Esophagus squamous epithelium (tissue), 5 donors: ENCODE measurements around the gene SYNM. TPM values are rescaled to one million over a fixed set of nuclear protein-coding genes. Genes with fewer than 3 reads are reported as not detected.
A peak's percentile ranks its signal among the peaks of the same experiment; 100 is the strongest.

Source experiments
- DNase-seq: peaks from one replicate; lab custom pipeline; 2025; lab: John Stamatoyannopoulos, UW
- H3K27ac ChIP-seq, 4 donors: fragments of 200-600 bp; sonication (generic); one replicate each; pipeline ENCODE4 v1.5.1; 2016 to 2019; ENCODE audit warnings: mild to moderate bottlenecking in 1 of 4
- H3K27me3 ChIP-seq, 4 donors: fragments of 200-600 bp; sonication (generic); 1 replicate in 3 of 4; 2 replicates in 1 of 4; pipeline versions ENCODE4 v1.5.1 to v1.6.0; 2017 to 2021; ENCODE audit warnings: antibody characterized with exemption in 1 of 4
- H3K36me3 ChIP-seq, 3 donors: fragments of 200-600 bp; sonication (generic); one replicate each; pipeline ENCODE4 v1.5.1; 2016 to 2019
- H3K4me1 ChIP-seq, 3 donors: fragments of 200-600 bp; sonication (generic); one replicate each; pipeline ENCODE4 v1.5.1; 2017 to 2019
- H3K4me3 ChIP-seq, 4 donors: fragments of 200-600 bp; sonication (generic); 1 replicate in 3 of 4; 2 replicates in 1 of 4; pipeline ENCODE4 v1.5.1; 2016 to 2019; ENCODE audit warnings: mild to moderate bottlenecking in 2 of 4, moderate library complexity in 1 of 4
- H3K9me3 ChIP-seq, 3 donors: fragments of 200-600 bp; sonication (generic); one replicate each; pipeline ENCODE4 v1.5.1; 2016 to 2019
- POLR2A ChIP-seq, 4 donors: fragments of 450-650 bp; IDR thresholded peaks; one replicate each; pipeline ENCODE4 v1.6.1; 2017; ENCODE audit warnings: antibody characterized with exemption in 4 of 4, mild to moderate bottlenecking in 4 of 4, moderate library complexity in 3 of 4
- WGBS, 2 donors: methylation state at CpG; one replicate each; pipeline ENCODE4 v1.1.5; 2018; 5-methylcytosine and 5-hydroxymethylcytosine counted together
- intact Hi-C: fragments of 100-400 bp; cut with DNase I; formaldehyde crosslinking; loops from one replicate; pipeline ENCODE4 v1.15.0; 2022
- total RNA-seq, 4 donors: library from RNA; depleted of rRNA; stranded (reverse); fragments of >200 nt; gene quantifications; one replicate each; pipeline ENCODE4 v1.1.0, GENCODE V29; 2016
- TF ChIP-seq, protein P1 (sequence below), 6 experiments: fragments of 450-650 bp in 4 of 6; fragments of 200-600 bp in 2 of 6; sonication (generic) in 2 of 6; IDR thresholded peaks; one replicate each; pipeline ENCODE4 v1.5.1; 2016 to 2019; ENCODE audit warnings: antibody characterized with exemption in 6 of 6, mild to moderate bottlenecking in 4 of 6, moderate library complexity in 4 of 6
- donor health status: DM: yes; HTN: yes; CAD: no.

Gene SYNM
- total RNA-seq, 4 donors from 2014 or later, result 18.1 to 262 (median 42.0) TPM

DNA sequence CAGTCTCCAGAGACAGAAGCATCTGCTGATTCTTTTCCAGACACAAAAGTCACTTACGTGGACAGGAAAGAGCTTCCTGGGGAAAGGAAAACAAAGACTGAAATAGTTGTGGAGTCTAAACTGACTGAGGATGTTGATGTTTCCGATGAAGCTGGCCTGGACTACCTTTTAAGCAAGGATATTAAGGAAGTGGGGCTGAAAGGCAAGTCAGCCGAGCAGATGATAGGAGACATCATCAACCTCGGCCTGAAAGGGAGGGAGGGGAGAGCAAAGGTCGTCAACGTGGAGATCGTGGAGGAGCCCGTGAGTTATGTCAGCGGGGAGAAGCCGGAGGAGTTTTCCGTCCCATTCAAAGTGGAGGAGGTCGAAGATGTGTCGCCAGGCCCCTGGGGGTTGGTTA, 25.4 kb downstream of the SYNM start:
- TF ChIP-seq, protein P1, sequence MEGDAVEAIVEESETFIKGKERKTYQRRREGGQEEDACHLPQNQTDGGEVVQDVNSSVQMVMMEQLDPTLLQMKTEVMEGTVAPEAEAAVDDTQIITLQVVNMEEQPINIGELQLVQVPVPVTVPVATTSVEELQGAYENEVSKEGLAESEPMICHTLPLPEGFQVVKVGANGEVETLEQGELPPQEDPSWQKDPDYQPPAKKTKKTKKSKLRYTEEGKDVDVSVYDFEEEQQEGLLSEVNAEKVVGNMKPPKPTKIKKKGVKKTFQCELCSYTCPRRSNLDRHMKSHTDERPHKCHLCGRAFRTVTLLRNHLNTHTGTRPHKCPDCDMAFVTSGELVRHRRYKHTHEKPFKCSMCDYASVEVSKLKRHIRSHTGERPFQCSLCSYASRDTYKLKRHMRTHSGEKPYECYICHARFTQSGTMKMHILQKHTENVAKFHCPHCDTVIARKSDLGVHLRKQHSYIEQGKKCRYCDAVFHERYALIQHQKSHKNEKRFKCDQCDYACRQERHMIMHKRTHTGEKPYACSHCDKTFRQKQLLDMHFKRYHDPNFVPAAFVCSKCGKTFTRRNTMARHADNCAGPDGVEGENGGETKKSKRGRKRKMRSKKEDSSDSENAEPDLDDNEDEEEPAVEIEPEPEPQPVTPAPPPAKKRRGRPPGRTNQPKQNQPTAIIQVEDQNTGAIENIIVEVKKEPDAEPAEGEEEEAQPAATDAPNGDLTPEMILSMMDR (IDR thresholded peaks at IDR 0.05), result no peak
- no peak for TF ChIP-seq POLR2A (IDR thresholded peaks at IDR 0.05)
- H3K36me3 ChIP-seq, result peaks cover 0 to 26% (median 4%) of the 10 kb centered on the region in 3 donors
- H3K4me3 ChIP-seq, result no peak overlapping the region
- H3K27ac ChIP-seq, result peak overlapping the region in 3 of 4 donors; percentile 30 to 52 (median 50)
- intact Hi-C loops, result no loop called here
- H3K27me3 ChIP-seq, result no peaks in the 10 kb centered on the region
- 67 to 80% methylated on average over 13 of the region's 13 CpGs for WGBS, 2 donors
- no peak for DNase-seq
- H3K9me3 ChIP-seq, result no peaks in the 10 kb centered on the region
- H3K4me1 ChIP-seq, result peaks cover 0 to 27% (median 0%) of the 10 kb centered on the region in 3 donors

DNA sequence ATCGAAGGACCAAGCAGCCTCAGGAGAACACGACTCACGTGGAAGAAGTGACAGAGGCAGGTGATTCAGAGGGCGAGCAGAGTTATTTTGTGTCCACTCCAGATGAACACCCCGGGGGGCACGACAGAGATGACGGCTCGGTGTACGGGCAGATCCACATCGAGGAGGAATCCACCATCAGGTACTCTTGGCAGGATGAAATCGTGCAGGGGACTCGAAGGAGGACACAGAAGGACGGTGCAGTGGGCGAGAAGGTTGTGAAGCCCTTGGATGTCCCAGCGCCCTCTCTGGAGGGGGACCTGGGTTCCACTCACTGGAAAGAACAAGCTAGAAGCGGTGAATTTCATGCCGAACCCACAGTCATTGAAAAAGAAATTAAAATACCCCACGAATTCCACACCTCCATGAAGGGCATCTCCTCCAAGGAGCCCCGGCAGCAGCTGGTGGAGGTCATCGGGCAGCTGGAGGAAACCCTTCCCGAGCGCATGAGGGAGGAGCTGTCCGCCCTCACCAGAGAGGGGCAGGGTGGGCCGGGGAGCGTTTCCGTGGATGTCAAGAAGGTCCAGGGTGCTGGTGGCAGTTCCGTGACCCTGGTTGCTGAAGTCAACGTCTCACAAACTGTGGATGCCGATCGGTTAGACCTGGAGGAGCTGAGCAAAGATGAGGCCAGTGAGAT, 26.0 kb downstream of the SYNM start:
- H3K4me1 ChIP-seq, result peaks cover 0 to 22% (median 0%) of the 10 kb centered on the region in 3 donors
- H3K9me3 ChIP-seq, result no peaks in the 10 kb centered on the region
- peaks cover 0 to 26% (median 4%) of the 10 kb centered on the region in 3 donors for H3K36me3 ChIP-seq
- no peak for DNase-seq
- H3K4me3 ChIP-seq, result no peak overlapping the region
- WGBS, 2 donors, result 87 to 90% methylated on average over 24 to 25 of the region's 30 CpGs
- intact Hi-C loops, result no loop called here
- TF ChIP-seq, protein P1 (IDR thresholded peaks at IDR 0.05), result no peak
- no peaks in the 10 kb centered on the region for H3K27me3 ChIP-seq
- peak overlapping the region in 3 of 4 donors; percentile 30 to 52 (median 50) for H3K27ac ChIP-seq

DNA sequence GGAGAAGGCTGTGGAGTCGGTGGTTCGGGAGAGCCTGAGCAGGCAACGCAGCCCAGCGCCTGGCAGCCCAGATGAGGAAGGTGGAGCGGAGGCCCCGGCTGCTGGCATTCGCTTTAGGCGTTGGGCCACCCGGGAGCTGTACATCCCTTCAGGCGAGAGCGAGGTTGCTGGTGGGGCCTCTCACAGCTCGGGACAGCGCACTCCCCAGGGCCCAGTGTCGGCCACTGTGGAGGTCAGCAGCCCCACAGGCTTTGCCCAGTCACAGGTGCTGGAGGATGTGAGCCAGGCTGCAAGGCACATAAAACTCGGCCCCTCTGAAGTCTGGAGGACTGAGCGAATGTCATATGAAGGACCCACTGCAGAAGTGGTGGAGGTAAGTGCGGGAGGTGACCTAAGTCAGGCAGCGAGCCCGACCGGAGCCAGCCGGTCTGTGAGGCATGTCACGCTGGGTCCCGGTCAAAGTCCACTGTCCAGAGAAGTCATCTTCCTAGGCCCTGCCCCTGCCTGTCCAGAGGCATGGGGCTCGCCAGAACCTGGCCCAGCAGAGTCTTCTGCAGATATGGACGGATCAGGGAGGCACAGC, 26.7 kb downstream of the SYNM start:
- no peaks in the 10 kb centered on the region for H3K9me3 ChIP-seq
- peak overlapping the region in 3 of 4 donors; percentile 30 to 52 (median 50) for H3K27ac ChIP-seq
- no peak for DNase-seq
- H3K36me3 ChIP-seq, result peaks cover 0 to 30% (median 4%) of the 10 kb centered on the region in 3 donors
- peaks cover 0 to 17% (median 0%) of the 10 kb centered on the region in 3 donors for H3K4me1 ChIP-seq
- H3K27me3 ChIP-seq, result no peaks in the 10 kb centered on the region
- WGBS, 2 donors, result 86 to 96% methylated on average over 7 to 16 of the region's 25 CpGs
- H3K4me3 ChIP-seq, result no peak overlapping the region
- intact Hi-C loops, result no loop called here
- TF ChIP-seq, protein P1 (IDR thresholded peaks at IDR 0.05), result no peak
- no peak for TF ChIP-seq POLR2A (IDR thresholded peaks at IDR 0.05)

DNA sequence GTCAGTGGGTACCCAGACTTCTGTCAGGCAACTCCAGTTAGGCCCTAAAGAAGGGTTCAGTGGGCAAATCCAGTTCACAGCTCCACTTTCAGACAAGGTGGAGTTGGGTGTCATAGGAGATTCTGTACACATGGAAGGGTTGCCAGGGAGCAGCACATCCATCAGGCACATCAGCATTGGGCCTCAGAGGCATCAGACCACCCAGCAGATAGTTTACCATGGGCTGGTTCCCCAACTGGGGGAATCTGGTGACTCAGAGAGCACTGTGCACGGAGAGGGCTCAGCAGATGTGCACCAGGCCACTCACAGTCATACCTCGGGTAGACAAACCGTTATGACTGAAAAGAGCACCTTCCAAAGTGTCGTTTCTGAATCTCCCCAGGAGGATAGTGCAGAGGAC, 27.2 kb downstream of the SYNM start:
- Histone ChIP-seq H3K4me3 (no peak overlapping the region), H3K27me3 (no peaks in the 10 kb centered on the region), H3K36me3 (peaks cover 0 to 36% (median 4%) of the 10 kb centered on the region in 3 donors), H3K9me3 (no peaks in the 10 kb centered on the region), H3K4me1 (peaks cover 0 to 17% (median 0%) of the 10 kb centered on the region in 3 donors), H3K27ac (peak overlapping the region in 3 of 4 donors; percentile 2 to 25 (median 11))
- no peak for DNase-seq
- WGBS, 2 donors, result 83 to 94% methylated on average over 1 to 4 of the region's 4 CpGs
- no peak for TF ChIP-seq POLR2A (IDR thresholded peaks at IDR 0.05)
- TF ChIP-seq, protein P1 (IDR thresholded peaks at IDR 0.05), result no peak
- intact Hi-C loops, result no loop called here
